ENCODE measurements around the gene DLGAP3. TPM values are rescaled to one million over a fixed set of nuclear protein-coding genes. Genes with fewer than 3 reads are reported as not detected.

DLGAP3 gene
- total and polyA plus RNA-seq, 2 of the 13 experiments (the other 11 are each of a cell fraction or from before 2014, with no cell fraction given): 0.03 to 0.04 TPM

DNA sequence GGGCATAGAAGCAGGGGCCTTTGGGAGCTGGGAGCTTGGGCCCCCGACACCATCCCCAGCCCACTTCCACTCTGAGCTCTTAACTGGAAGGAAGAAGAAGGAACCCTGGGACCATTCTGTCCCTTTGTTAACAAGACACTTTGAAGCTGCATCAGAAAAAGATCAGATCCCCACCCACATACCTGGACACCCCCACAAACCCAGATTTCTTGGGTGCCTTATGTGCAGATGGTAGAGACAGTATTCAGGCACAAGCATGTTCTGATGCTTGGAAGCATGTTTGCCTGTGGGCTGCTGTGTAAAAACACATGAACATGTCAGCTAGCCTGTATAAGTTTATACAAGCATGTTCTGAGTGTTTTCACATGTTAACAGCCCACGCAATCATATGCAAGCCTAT, 3.7 kb downstream of the DLGAP3 start (continued):
- TF ChIP-seq ATF6 (CRISPR knock-in tag; conservative IDR thresholded peaks at IDR 0.05) (no peak), ZNF766 (CRISPR knock-in tag; IDR thresholded peaks at IDR 0.05; ENCODE audit: borderline replicate concordance) (no peak)
- TF ChIP-seq, protein P1, sequence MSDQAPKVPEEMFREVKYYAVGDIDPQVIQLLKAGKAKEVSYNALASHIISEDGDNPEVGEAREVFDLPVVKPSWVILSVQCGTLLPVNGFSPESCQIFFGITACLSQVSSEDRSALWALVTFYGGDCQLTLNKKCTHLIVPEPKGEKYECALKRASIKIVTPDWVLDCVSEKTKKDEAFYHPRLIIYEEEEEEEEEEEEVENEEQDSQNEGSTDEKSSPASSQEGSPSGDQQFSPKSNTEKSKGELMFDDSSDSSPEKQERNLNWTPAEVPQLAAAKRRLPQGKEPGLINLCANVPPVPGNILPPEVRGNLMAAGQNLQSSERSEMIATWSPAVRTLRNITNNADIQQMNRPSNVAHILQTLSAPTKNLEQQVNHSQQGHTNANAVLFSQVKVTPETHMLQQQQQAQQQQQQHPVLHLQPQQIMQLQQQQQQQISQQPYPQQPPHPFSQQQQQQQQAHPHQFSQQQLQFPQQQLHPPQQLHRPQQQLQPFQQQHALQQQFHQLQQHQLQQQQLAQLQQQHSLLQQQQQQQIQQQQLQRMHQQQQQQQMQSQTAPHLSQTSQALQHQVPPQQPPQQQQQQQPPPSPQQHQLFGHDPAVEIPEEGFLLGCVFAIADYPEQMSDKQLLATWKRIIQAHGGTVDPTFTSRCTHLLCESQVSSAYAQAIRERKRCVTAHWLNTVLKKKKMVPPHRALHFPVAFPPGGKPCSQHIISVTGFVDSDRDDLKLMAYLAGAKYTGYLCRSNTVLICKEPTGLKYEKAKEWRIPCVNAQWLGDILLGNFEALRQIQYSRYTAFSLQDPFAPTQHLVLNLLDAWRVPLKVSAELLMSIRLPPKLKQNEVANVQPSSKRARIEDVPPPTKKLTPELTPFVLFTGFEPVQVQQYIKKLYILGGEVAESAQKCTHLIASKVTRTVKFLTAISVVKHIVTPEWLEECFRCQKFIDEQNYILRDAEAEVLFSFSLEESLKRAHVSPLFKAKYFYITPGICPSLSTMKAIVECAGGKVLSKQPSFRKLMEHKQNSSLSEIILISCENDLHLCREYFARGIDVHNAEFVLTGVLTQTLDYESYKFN (CRISPR knock-in tag; conservative IDR thresholded peaks at IDR 0.05): no peak

DNA sequence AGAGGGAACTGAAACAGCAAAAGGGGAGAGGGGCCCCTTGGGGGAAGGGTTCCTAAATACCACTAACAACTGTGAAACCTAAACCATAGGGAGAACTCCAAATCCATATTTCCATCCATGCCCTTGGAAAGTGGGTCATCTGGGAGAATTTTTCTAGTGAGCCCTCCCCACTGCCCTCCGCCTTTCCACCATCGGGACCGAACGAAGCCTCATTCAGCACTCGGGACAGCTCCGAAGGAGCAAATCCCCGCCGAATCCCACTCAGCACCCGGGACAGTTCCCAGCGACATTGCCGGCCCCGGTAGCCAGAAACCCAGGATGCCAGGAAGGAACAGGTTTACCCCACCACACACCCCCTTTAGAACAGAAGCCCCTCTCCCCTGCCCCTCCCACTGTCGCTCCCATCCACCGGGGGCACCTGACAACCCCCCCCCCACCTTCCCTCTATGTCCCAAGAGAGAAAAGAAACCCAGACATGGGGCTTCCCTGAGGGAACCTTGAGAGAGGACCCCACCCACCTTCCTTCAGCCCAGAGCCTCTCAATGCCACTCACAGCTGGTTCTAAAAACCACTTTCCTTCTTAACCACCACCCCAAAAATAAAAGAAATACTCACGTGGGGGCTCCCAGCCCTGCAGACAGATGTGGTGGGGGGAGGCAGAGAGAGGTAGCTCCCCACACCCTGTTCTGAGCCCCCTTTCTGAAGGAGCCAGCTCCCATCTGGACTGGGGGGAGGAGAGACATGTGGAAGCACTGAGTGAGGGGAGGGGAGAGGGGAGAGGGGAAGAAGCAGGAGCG, 4.5 kb downstream of the DLGAP3 start:
- Histone ChIP-seq H3K27me3 (ENCODE audit: control insufficient read depth in 1 of 2, insufficient read depth in 2 of 2, low read length in 2 of 2) (peaks cover 4 to 30% of the 10 kb centered on the region in 2 experiments; a peak in 4 of 5 replicates), H4K20me1 (ENCODE audit: insufficient read depth, low read length) (no peaks in the 10 kb centered on the region), H3K4me1 (ENCODE audit: insufficient read depth, low read length) (peaks cover 6% of the 10 kb centered on the region), H3K27ac (ENCODE audit: extremely low read length, insufficient read depth, low read length) (no peak overlapping the region), H3K4me3 (replicated peaks in 1 of 3; ENCODE audit: insufficient read depth in 1 of 3, low read depth in 2 of 3, low read length in 3 of 3) (no peak overlapping the region), H3K4me2 (ENCODE audit: low read depth, low read length) (no peak overlapping the region), H3K9me3 (ENCODE audit: low read length) (no peaks in the 10 kb centered on the region), H3K79me2 (ENCODE audit: insufficient read depth, low read length) (no peaks in the 10 kb centered on the region), H3K9ac (ENCODE audit: insufficient read depth, low read depth, low read length) (no peak overlapping the region), H2AFZ (ENCODE audit: low read length) (no peak overlapping the region), H3K36me3 (replicated peaks in 1 of 2; ENCODE audit: control insufficient read depth in 1 of 2, insufficient read depth in 2 of 2, low read length in 2 of 2) (no peaks in the 10 kb centered on the region)
- ChIA-PET POLR2A (no interaction called here), CTCF (ENCODE audit: low intra/inter-chr PET ratio, low total read pairs) (no interaction called here)
- no TSS peak for BruUV-seq (replicated peaks)
- 1% methylated on average over 6 of the region's 16 CpGs for whole genome bisulfite sequencing (ENCODE audit: low lambda C conversion rate)
- ATAC-seq: peak; percentile 69
- in situ Hi-C loops (cut with HindIII; ENCODE audit: extremely low pct_ligation_motif_present, low pct_unique_long_range_greater_than_20kb) (no loop called here), intact Hi-C loops (cut with micrococcal nuclease; ENCODE audit: unreplicated experiment) (no loop called here)
- DNase-seq (ENCODE audit: low spot score): peak; percentile 31
- no peak for FAIRE-seq
- TF ChIP-seq CHD2 (IDR thresholded peaks at IDR 0.05; ENCODE audit: low read depth, low read length): no peak
- peak; percentile 97 for TF ChIP-seq HMGXB3 (CRISPR knock-in tag; IDR thresholded peaks at IDR 0.05; ENCODE audit: borderline replicate concordance)
- no peak for TF ChIP-seq PHB2 (IDR thresholded peaks at IDR 0.05; ENCODE audit: partially characterized antibody)
- peak; percentile 99 for TF ChIP-seq ZNF256 (CRISPR knock-in tag; conservative IDR thresholded peaks at IDR 0.05)
- TF ChIP-seq PHF21A (CRISPR knock-in tag; IDR thresholded peaks at IDR 0.05): 0 out of 2 replicates have a peak, but pooled peaks have one; percentile 51
- TF ChIP-seq, protein P2, sequence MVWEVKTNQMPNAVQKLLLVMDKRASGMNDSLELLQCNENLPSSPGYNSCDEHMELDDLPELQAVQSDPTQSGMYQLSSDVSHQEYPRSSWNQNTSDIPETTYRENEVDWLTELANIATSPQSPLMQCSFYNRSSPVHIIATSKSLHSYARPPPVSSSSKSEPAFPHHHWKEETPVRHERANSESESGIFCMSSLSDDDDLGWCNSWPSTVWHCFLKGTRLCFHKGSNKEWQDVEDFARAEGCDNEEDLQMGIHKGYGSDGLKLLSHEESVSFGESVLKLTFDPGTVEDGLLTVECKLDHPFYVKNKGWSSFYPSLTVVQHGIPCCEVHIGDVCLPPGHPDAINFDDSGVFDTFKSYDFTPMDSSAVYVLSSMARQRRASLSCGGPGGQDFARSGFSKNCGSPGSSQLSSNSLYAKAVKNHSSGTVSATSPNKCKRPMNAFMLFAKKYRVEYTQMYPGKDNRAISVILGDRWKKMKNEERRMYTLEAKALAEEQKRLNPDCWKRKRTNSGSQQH (CRISPR knock-in tag; IDR thresholded peaks at IDR 0.05; ENCODE audit: low read depth): peak; percentile 100

Data from HepG2 (cell line).